Measurements from ENCODE around the gene IGSF21. TPM values are rescaled to one million over a fixed set of nuclear protein-coding genes. Genes with fewer than 3 reads are reported as not detected.

The IGSF21 gene
- total and polyA plus RNA-seq, 5 experiments from 2014 or later, result not detected

DNA sequence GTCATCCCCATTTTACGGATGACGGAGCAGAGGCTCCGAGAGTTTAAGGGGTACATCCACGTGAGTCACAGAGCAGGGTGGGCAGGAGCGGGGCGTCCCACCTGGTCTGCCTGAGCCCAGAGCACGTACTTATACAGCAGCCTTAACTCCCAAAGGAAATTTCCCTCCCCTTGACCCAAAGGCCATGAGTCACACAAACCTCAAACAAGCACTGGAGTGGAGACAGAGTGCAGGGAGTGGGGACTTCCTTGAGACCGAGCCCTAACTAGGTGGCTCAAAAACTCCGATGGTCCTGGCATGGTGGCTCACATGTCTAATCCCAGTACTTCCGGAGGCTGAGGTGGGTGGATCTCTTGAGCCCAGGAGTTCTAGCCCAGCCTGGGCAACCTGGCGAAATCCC lies 231.6 kb downstream of the IGSF21 start:
- H3K4me1 Mint-ChIP-seq, result no peaks in the 10 kb centered on the region
- H3K27ac Mint-ChIP-seq, result no peak overlapping the region
- ATAC-seq (no peak), DNase-seq (no peak)
- H3K9me3 Mint-ChIP-seq, result peaks cover 0 to 2% (median 0%) of the 10 kb centered on the region in 9 donors
- POLR2A ChIA-PET, result no interaction called here
- H3K36me3 Mint-ChIP-seq, result no peaks in the 10 kb centered on the region
- peaks cover 0 to 26% (median 4%) of the 10 kb centered on the region in 5 donors for H3K27me3 Mint-ChIP-seq
- H3K4me3 Mint-ChIP-seq, result no peak overlapping the region

DNA sequence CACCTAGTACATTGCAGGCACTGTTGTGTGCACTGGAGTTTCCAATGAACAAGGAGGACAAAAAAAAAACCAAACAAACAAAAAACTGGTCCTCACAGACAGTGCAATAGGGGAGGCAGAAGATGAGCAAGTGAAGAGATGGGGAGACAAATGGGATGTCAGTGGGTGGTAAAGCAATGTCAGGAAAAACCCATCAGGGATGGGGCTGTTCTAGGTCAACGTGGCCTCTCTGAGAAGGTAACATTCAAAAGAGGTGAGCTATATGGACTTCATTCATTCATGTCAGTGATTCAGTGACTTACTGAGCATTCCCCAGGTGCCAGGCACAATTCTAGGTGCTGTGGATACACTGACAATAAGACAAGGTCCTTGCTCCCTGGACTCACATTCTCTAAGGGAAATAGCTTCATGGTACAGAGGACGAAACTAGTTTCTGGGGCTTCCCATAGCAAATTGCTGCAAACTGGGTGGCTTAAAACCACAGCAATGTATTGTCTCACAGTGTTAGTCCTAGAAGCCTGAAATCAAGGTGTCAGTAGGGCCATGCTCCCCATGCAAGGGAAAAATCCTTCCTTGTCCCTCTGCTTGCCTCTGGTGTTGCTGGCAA lies 232.7 kb downstream of the IGSF21 start:
- no peak for DNase-seq
- Mint-ChIP-seq H3K27ac (no peak overlapping the region), H3K9me3 (peaks cover 0 to 2% (median 0%) of the 10 kb centered on the region in 9 donors), H3K4me1 (no peaks in the 10 kb centered on the region), H3K4me3 (no peak overlapping the region), H3K36me3 (no peaks in the 10 kb centered on the region), H3K27me3 (peaks cover 0 to 26% (median 4%) of the 10 kb centered on the region in 5 donors)
- POLR2A ChIA-PET, result no interaction called here
- ATAC-seq, result no peak

DNA sequence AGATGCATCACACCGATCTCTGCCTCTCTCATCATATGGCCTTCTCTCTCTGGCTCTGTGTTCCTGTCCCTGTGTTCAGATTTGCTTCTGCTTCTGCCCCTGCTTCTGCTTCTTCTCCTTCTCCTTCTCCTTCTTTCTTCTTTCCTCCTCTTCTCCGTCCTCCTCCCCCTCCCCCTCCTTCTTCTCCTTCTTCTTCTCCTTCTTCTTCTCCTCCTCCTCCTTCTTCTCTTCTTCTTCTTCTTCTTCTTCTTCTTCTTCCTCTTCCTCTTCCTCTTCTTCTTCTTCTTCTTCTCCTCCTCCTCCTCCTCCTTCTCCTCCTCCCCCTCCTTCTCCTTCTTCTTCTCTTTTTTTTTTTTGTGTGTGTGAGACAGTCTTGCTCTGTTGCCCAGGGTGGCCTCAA lies 233.2 kb downstream of the IGSF21 start:
- Mint-ChIP-seq H3K36me3 (no peaks in the 10 kb centered on the region), H3K4me3 (no peak overlapping the region), H3K27me3 (peaks cover 0 to 26% (median 4%) of the 10 kb centered on the region in 5 donors), H3K27ac (no peak overlapping the region), H3K4me1 (no peaks in the 10 kb centered on the region), H3K9me3 (peaks cover 0 to 2% (median 0%) of the 10 kb centered on the region in 9 donors)
- POLR2A ChIA-PET, result no interaction called here
- DNase-seq (no peak), ATAC-seq (no peak)

DNA sequence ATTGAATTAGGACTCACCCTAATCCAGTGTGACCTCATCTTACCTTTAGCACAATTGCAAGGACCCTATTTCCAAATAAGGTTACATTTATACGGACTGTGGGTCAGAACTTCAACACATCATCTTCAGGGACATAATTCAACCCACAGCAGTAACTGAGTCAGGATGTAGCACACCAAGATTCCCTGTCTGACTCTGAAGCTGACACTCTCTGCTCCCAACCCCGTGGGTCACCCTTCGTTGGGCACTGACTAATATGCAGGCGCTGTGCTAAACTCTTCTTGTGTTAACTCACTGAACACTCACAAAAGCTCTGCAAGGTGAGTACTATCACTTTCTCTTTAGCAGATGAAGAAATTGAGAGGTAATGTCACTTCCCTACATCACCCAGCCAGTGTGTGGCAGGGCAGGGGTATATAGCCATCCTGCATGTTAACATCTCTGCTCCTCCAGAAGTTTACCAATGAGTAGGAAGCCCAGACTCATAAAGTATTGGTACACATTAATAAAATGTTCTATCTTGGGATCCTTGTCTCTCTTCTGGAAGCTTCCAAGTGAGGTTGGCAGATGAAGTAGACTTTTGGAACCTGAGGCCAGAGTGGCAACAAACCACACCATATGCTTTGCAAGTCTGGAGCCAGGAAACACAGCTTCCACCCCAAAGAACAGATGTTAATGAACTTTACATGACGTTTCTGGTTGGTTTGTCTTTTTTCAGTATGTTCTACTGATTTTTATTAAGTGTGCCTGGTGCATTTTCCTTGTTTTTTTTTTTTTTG lies 233.9 kb downstream of the IGSF21 start:
- Mint-ChIP-seq H3K4me1 (no peaks in the 10 kb centered on the region), H3K27ac (no peak overlapping the region), H3K27me3 (peaks cover 0 to 33% (median 7%) of the 10 kb centered on the region in 5 donors), H3K4me3 (no peak overlapping the region), H3K36me3 (no peaks in the 10 kb centered on the region), H3K9me3 (peaks cover 0 to 2% (median 0%) of the 10 kb centered on the region in 9 donors)
- DNase-seq (no peak), ATAC-seq (no peak)
- POLR2A ChIA-PET, result no interaction called here

DNA sequence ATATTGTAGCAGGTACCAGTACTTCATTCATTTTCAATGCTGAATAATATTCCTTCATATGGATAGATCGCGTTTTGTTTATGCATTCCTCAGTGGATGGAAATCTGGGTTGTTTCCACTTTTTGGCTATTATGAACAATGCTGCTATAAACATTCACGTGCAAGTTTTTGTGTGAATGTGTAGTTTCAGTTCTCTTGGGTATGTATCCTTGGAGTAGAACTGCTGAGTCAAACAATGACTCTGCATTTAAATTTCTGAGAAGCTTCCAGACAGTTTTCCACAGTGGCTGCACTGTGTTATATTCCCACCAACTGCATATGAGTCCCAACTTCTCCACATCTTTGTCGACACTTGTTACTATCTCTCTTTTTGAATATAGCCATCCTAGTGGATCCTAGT lies 235.1 kb downstream of the IGSF21 start:
- H3K27me3 Mint-ChIP-seq, result peaks cover 0 to 32% (median 14%) of the 10 kb centered on the region in 5 donors
- H3K4me1 Mint-ChIP-seq, result no peaks in the 10 kb centered on the region
- POLR2A ChIA-PET, result no interaction called here
- DNase-seq (no peak), ATAC-seq (no peak)
- no peak overlapping the region for H3K27ac Mint-ChIP-seq
- no peaks in the 10 kb centered on the region for H3K36me3 Mint-ChIP-seq
- H3K9me3 Mint-ChIP-seq, result peaks cover 0 to 2% (median 0%) of the 10 kb centered on the region in 9 donors
- H3K4me3 Mint-ChIP-seq, result no peak overlapping the region

DNA sequence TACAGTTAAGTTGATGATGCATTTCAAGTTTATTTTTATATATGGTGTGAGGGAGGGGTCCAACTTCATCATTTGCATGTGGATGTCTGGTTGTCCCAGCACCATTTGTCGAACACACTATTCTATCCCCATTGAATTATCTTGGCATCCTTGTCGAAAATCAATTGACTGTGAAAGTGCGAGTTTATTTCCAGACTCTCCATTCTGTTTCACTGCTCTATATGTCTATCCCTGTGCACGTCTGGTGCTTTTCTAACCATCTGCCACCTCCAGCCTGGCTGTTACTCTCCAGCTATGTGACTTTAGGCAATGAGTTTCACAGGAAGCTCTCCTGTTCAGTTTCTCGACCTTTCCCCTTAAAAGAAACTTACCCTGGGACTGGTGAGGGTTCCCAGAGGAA lies 236.0 kb downstream of the IGSF21 start:
- Mint-ChIP-seq H3K36me3 (no peaks in the 10 kb centered on the region), H3K4me1 (no peaks in the 10 kb centered on the region), H3K27me3 (peaks cover 0 to 25% (median 14%) of the 10 kb centered on the region in 5 donors), H3K9me3 (peaks cover 0 to 2% (median 0%) of the 10 kb centered on the region in 9 donors), H3K27ac (no peak overlapping the region), H3K4me3 (no peak overlapping the region)
- DNase-seq (no peak), ATAC-seq (no peak)
- POLR2A ChIA-PET, result no interaction called here

DNA sequence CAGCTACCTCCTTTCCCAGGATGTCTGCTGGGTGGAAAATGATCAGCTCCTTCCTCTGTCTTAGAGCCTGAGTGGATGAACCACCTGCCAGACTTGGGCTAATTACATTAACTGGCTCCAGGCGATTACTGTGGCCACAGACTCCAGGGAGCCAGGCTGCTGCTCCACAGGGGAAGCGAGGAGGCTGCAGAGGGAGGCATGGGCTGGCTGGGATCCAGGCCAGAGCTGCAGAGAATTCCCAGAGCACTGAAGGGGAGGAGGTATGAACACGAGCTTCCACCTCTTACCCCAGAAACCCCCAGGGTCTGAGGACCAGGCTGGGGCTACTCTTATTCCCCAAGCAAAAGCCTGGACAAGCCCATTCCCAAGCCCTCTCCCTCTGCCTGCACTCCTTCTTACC lies 237.2 kb downstream of the IGSF21 start:
- H3K4me1 Mint-ChIP-seq, result no peaks in the 10 kb centered on the region
- POLR2A ChIA-PET, result no interaction called here
- H3K9me3 Mint-ChIP-seq, result peaks cover 0 to 2% (median 0%) of the 10 kb centered on the region in 9 donors
- no peak overlapping the region for H3K4me3 Mint-ChIP-seq
- DNase-seq (no peak), ATAC-seq (no peak)
- peaks cover 1 to 36% (median 18%) of the 10 kb centered on the region in 5 donors for H3K27me3 Mint-ChIP-seq
- no peaks in the 10 kb centered on the region for H3K36me3 Mint-ChIP-seq
- no peak overlapping the region for H3K27ac Mint-ChIP-seq

DNA sequence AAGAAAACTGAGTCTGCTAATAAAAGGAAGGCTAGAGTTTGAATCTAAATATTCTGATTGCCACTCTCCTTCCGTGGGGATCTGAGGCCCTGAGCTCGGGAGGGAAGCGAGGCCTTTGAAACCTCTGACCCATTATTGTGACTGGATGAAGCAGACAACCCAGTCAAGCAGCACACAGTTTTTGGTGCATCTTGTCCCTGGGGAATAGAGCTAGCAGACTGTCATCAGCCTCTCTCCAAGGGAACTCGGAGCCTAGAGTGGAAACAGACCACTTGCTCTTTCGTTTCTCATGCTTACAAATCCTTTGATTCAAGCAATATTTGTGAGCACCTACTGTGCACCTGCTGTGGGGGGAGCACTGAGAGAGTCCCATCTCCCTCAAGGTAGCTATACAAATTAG lies 240.0 kb downstream of the IGSF21 start:
- DNase-seq (no peak), ATAC-seq (no peak)
- Mint-ChIP-seq H3K27me3 (peaks cover 6 to 39% (median 17%) of the 10 kb centered on the region in 5 donors), H3K4me1 (no peaks in the 10 kb centered on the region), H3K9me3 (peaks cover 0 to 2% (median 0%) of the 10 kb centered on the region in 9 donors), H3K4me3 (no peak overlapping the region), H3K36me3 (no peaks in the 10 kb centered on the region), H3K27ac (peak overlapping the region in 1 of 10 donors; percentile 5)
- POLR2A ChIA-PET, result no interaction called here

DNA sequence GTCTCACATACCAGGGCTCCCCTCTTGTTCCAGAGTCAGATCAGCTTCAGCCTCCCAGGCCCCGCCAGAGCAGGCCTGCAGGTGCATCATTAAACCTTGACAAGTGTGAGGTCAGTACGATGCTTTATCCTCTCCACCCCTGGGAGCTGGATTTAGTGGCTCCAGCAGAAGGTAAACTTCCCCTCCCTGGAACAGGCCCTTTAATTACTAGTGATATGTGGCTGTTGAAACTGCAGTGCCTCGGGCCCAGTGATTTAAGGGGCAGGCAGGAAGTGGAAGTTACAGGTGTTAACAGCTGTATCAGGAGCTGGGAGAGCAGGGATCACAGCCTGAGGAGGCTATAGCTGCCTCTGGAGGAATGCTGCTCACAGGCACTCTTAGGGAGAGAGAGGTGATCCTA lies 240.8 kb downstream of the IGSF21 start:
- ATAC-seq, result no peak
- peaks cover 8 to 40% (median 21%) of the 10 kb centered on the region in 5 donors for H3K27me3 Mint-ChIP-seq
- H3K9me3 Mint-ChIP-seq, result peaks cover 0 to 2% (median 0%) of the 10 kb centered on the region in 9 donors
- H3K4me1 Mint-ChIP-seq, result no peaks in the 10 kb centered on the region
- POLR2A ChIA-PET, result no interaction called here
- H3K27ac Mint-ChIP-seq, result peak overlapping the region in 1 of 10 donors; percentile 56
- no peak for DNase-seq
- peaks cover 0 to under 1% (median 0%) of the 10 kb centered on the region in 3 donors for H3K36me3 Mint-ChIP-seq
- H3K4me3 Mint-ChIP-seq, result no peak overlapping the region

DNA sequence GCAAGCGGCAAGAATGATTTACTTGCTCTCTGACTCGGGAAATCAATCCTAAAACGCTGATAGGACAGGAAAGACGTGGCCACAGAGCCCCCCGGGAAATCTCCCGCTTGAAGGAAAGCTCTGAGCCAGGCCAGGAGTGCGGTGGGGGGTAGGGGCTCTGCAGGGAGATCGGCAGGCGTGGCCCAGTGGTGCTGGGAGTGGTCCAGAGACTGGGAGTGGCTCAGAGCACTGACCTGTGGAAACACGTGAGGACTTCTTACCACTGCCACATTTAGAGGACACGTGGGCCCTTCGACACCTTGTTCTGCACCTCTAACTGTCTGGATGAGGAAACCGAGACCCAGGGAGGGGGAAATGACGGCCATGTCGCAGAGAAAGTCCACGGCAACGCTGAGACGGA lies 243.1 kb downstream of the IGSF21 start:
- Mint-ChIP-seq H3K4me1 (no peaks in the 10 kb centered on the region), H3K27me3 (peaks cover 24 to 58% (median 36%) of the 10 kb centered on the region in 5 donors), H3K36me3 (peaks cover 0 to 7% (median 0%) of the 10 kb centered on the region in 3 donors), H3K9me3 (no peaks in the 10 kb centered on the region), H3K27ac (peak overlapping the region in 1 of 10 donors; percentile 11), H3K4me3 (no peak overlapping the region)
- no peak for DNase-seq
- ATAC-seq, result no peak
- POLR2A ChIA-PET, result no interaction called here

DNA sequence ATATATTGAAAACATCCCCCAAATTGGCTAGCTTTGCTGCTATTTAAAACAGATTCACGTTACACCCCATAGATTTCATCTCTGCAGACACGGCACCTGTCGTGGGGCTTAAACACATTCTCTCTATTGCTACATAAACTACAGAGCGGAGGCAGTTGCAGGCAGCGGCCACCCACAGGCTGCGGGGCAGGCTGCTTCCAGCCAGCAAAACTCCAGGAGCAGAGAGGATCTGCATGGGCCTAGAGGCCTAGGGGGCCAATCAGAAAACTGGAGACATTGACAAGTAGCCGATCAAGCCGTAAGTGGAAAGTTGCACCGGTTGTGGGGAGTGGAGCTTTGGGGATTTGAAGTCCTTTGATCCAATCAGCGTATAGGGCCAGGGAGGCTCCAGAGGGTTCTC lies 244.1 kb downstream of the IGSF21 start:
- Mint-ChIP-seq H3K4me1 (no peaks in the 10 kb centered on the region), H3K4me3 (no peak overlapping the region), H3K9me3 (no peaks in the 10 kb centered on the region), H3K36me3 (peaks cover 0 to 7% (median 0%) of the 10 kb centered on the region in 3 donors), H3K27me3 (peaks cover 29 to 58% (median 32%) of the 10 kb centered on the region in 5 donors), H3K27ac (no peak overlapping the region)
- ATAC-seq (no peak), DNase-seq (no peak)
- POLR2A ChIA-PET, result no interaction called here

DNA sequence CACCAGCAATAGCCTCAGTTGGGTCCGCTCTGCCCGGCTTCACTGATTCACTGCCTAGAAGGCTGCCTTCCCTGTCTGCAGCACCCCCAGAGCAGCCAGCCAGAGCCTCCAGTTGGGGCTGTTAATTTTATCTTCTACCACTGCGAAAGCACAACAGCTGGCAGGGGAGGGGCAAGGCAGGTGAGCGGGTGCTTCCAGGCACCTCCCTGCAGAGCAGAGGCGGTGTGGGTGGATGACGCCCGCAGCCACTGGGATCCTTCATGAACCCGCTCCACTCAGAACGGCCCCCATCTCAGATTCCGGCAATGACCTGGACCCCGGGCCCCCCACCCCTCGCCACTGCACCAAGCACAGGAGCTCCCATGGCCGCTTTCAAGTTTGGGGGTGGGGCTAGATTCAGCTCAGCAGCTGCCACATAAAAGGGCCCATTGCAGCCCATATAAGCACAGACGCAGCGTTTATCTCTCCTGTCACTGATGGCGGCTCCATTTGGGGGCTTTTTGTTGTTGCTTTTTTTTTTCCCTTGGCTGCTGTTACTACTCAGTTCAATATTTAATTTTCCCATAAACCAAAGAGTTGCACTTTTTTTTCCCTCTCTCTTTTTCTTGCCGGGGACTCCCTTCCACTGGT lies 245.2 kb downstream of the IGSF21 start:
- ATAC-seq (no peak), DNase-seq (no peak)

DNA sequence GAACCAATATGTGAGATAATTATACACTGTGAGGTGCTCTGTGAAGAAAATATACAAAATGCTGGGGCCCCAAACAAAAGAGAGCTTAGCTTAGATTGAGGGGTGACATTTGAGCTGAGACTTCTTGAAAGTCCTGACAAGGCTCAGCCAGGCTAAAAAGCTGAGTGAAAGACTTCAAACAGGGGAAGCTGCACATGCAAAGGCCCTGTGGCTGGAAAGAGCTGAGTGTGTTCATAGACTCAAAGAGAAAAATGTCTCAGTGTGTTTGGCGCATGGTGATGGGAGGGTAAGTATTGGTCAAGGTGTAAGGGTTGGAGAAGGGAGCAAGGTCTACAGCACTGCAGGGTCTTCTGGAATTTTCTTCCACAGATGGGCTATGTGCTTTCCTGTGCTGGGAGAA lies 245.9 kb downstream of the IGSF21 start:
- no peak overlapping the region for H3K27ac Mint-ChIP-seq

More for the DNA sequence above, 245.2 kb downstream of the IGSF21 start:
- H3K27ac Mint-ChIP-seq, result no peak overlapping the region
- POLR2A ChIA-PET, result no interaction called here
- no peaks in the 10 kb centered on the region for H3K4me1 Mint-ChIP-seq
- no peaks in the 10 kb centered on the region for H3K9me3 Mint-ChIP-seq
- H3K36me3 Mint-ChIP-seq, result peaks cover 0 to 7% (median 0%) of the 10 kb centered on the region in 3 donors
- no peak overlapping the region for H3K4me3 Mint-ChIP-seq
- H3K27me3 Mint-ChIP-seq, result peaks cover 34 to 67% (median 42%) of the 10 kb centered on the region in 5 donors

More for the DNA sequence above, 245.9 kb downstream of the IGSF21 start:
- Mint-ChIP-seq H3K4me3 (no peak overlapping the region), H3K9me3 (no peaks in the 10 kb centered on the region), H3K4me1 (no peaks in the 10 kb centered on the region), H3K27me3 (peaks cover 37 to 74% (median 45%) of the 10 kb centered on the region in 5 donors), H3K36me3 (peaks cover 0 to 7% (median 0%) of the 10 kb centered on the region in 3 donors)
- POLR2A ChIA-PET, result no interaction called here
- ATAC-seq, result no peak
- no peak for DNase-seq
